H1 (cell line): Measurements from ENCODE around the gene UROC1. TPM values are rescaled to one million over a fixed set of nuclear protein-coding genes. Genes with fewer than 3 reads are reported as not detected.

ENCODE experiments used
- CTCF ChIA-PET: fragments of 300-600 bp; sonication (Branson Sonifier 250); formaldehyde crosslinking; loops from one replicate; lab custom pipeline; 2021; ENCODE audit not compliant: partially characterized antibody; lab: Charles Lee
- POLR2A ChIA-PET: fragments of 300-600 bp; sonication (Branson Sonifier 250); formaldehyde crosslinking; loops from one replicate; lab custom pipeline; 2021; ENCODE audit warnings: inconsistent platforms; ENCODE audit not compliant: partially characterized antibody; lab: Charles Lee
- DNase-seq, 2 experiments: peaks; one replicate each; pipeline versions ENCODE4 v3.0.0 to v3.0.0-alpha.2; 2010 to 2022; ENCODE audit warnings: low spot score in 2 of 2, low read depth in 1 of 2, mixed read lengths in 1 of 2
- FAIRE-seq: peaks from 2 replicates; lab custom pipeline; 2011; peaks lifted over from hg19 to GRCh38; lab: Jason Lieb, UNC
- H2AFZ ChIP-seq: 2 replicates; pipeline ENCODE4 v1.8.1; 2012; ENCODE audit warnings: low read length, inconsistent platforms
- H2AK5ac ChIP-seq: 2 replicates; pipeline ENCODE4 v1.6.1; 2013; ENCODE audit warnings: low read depth, low read length
- H2BK120ac ChIP-seq: replicated peaks from 2 replicates; pipeline ENCODE3; 2013; ENCODE audit warnings: low read depth, low read length, inconsistent platforms
- H2BK12ac ChIP-seq: 2 replicates; pipeline ENCODE4 v1.6.1; 2013; ENCODE audit warnings: low read depth, low read length
- H2BK15ac ChIP-seq: 2 replicates; pipeline ENCODE4 v1.6.1; 2013; ENCODE audit warnings: low read length
- H2BK20ac ChIP-seq: 2 replicates; pipeline ENCODE4 v1.6.1; 2013; ENCODE audit warnings: low read length
- H2BK5ac ChIP-seq: 2 replicates; pipeline ENCODE4 v1.6.1; 2013; ENCODE audit warnings: low read depth, low read length
- H3K14ac ChIP-seq: 2 replicates; pipeline ENCODE4 v1.6.1; 2013; ENCODE audit warnings: inconsistent platforms; ENCODE audit not compliant: insufficient read length
- H3K18ac ChIP-seq: 2 replicates; pipeline ENCODE4 v1.6.1; 2013; ENCODE audit warnings: low read length; ENCODE audit errors: extremely low read depth
- H3K23ac ChIP-seq: 2 replicates; pipeline ENCODE4 v1.6.1; 2013; ENCODE audit warnings: inconsistent platforms; ENCODE audit not compliant: insufficient read length
- H3K23me2 ChIP-seq: 2 replicates; pipeline ENCODE4 v1.6.1; 2013; ENCODE audit warnings: low read depth, low read length
- H3K27ac ChIP-seq: 2 replicates; pipeline ENCODE4 v1.6.1; 2011; ENCODE audit warnings: low read depth, low read length, inconsistent platforms
- H3K27me3 ChIP-seq, 4 experiments: replicated peaks in 1 of 4; 1 replicate in 1 of 4; 2 replicates in 3 of 4; pipeline versions ENCODE4 v1.6.1 to v1.8.1; 2011 to 2013; ENCODE audit warnings: low read length in 3 of 4, mild to moderate bottlenecking in 3 of 4, inconsistent platforms in 2 of 4, mixed read lengths in 2 of 4, moderate library complexity in 1 of 4; ENCODE audit not compliant: control insufficient read depth in 3 of 4, insufficient read depth in 3 of 4; ENCODE audit errors: extremely low read depth in 1 of 4
- H3K36me3 ChIP-seq, 4 experiments: 2 replicates each; pipeline versions ENCODE4 v1.6.1 to v1.8.1; 2011 to 2013; ENCODE audit warnings: mild to moderate bottlenecking in 4 of 4, low read length in 3 of 4, moderate library complexity in 2 of 4, control low read depth in 1 of 4, inconsistent platforms in 1 of 4; ENCODE audit not compliant: insufficient read depth in 4 of 4, control insufficient read depth in 2 of 4
- H3K4ac ChIP-seq: replicated peaks from 2 replicates; pipeline ENCODE3; 2013; ENCODE audit warnings: low read length, low read depth, mixed read lengths, inconsistent platforms; ENCODE audit not compliant: insufficient read length
- H3K4me1 ChIP-seq, 4 experiments: replicated peaks in 1 of 4; 1 replicate in 1 of 4; 2 replicates in 3 of 4; pipeline versions ENCODE4 v1.6.1 to v1.8.1; 2011 to 2013; ENCODE audit warnings: low read length in 3 of 4, inconsistent platforms in 2 of 4, mixed read lengths in 1 of 4; ENCODE audit not compliant: insufficient read depth in 4 of 4, control insufficient read depth in 3 of 4
- H3K4me2 ChIP-seq, 2 experiments: 2 replicates each; pipeline versions ENCODE4 v1.6.1 to v1.8.1; 2011 to 2013; ENCODE audit warnings: low read depth in 2 of 2, low read length in 2 of 2, control low read depth in 1 of 2, inconsistent platforms in 1 of 2, mild to moderate bottlenecking in 1 of 2; ENCODE audit not compliant: insufficient read depth in 1 of 2
- H3K4me3 ChIP-seq, 4 experiments: fragments of 200-600, 300-600 bp in 1 of 4; sonication (generic), shearing (Covaris generic), sonication (Bioruptor Twin) in 1 of 4; 2 replicates each; pipeline versions ENCODE4 v1.5.1 to v1.8.1; 2011 to 2016; ENCODE audit warnings: low read length in 4 of 4, low read depth in 3 of 4, control low read depth in 2 of 4, inconsistent platforms in 2 of 4, mild to moderate bottlenecking in 2 of 4, mixed read lengths in 1 of 4, moderate library complexity in 1 of 4; ENCODE audit not compliant: insufficient read depth in 2 of 4; ENCODE audit errors: extremely low read depth in 1 of 4
- H3K56ac ChIP-seq: replicated peaks from 2 replicates; pipeline ENCODE3; 2013; ENCODE audit warnings: low read depth, mild to moderate bottlenecking, mixed read lengths, low read length, inconsistent platforms; ENCODE audit not compliant: insufficient read length
- H3K79me1 ChIP-seq: 2 replicates; pipeline ENCODE4 v1.6.1; 2013; ENCODE audit warnings: low read depth, low read length, control low read depth
- H3K79me2 ChIP-seq, 2 experiments: 2 replicates each; pipeline versions ENCODE4 v1.6.1 to v1.8.1; 2012 to 2013; ENCODE audit warnings: low read length in 2 of 2, mild to moderate bottlenecking in 2 of 2, inconsistent platforms in 1 of 2; ENCODE audit not compliant: insufficient read depth in 2 of 2, control insufficient read depth in 1 of 2
- H3K9ac ChIP-seq, 4 experiments: replicated peaks in 1 of 4; 1 replicate in 1 of 4; 2 replicates in 3 of 4; pipeline versions ENCODE4 v1.6.1 to v1.8.1; 2011 to 2013; ENCODE audit warnings: low read depth in 3 of 4, low read length in 3 of 4, control low read depth in 2 of 4, mild to moderate bottlenecking in 2 of 4, moderate library complexity in 2 of 4, inconsistent platforms in 1 of 4; ENCODE audit errors: extremely low read depth in 1 of 4
- H3K9me3 ChIP-seq, 2 experiments: 2 replicates each; pipeline versions ENCODE4 v1.6.1 to v1.8.1; 2012 to 2013; ENCODE audit warnings: mild to moderate bottlenecking in 2 of 2, moderate library complexity in 2 of 2, control low read depth in 1 of 2, inconsistent platforms in 1 of 2, low read depth in 1 of 2, low read length in 1 of 2, mixed read lengths in 1 of 2; ENCODE audit not compliant: insufficient read depth in 2 of 2
- H4K20me1 ChIP-seq, 2 experiments: replicated peaks in 1 of 2; 2 replicates each; pipeline versions ENCODE3 to v1.8.1; 2011 to 2013; ENCODE audit warnings: inconsistent platforms in 2 of 2, low read length in 2 of 2, mild to moderate bottlenecking in 1 of 2; ENCODE audit not compliant: insufficient read depth in 2 of 2, control insufficient read depth in 1 of 2
- H4K5ac ChIP-seq: 2 replicates; pipeline ENCODE4 v1.6.1; 2013; ENCODE audit warnings: low read length, low read depth, mixed read lengths, inconsistent platforms; ENCODE audit not compliant: insufficient read length
- H4K8ac ChIP-seq: 2 replicates; pipeline ENCODE4 v1.8.0; 2013; ENCODE audit warnings: mild to moderate bottlenecking, moderate library complexity, low read length, inconsistent platforms; ENCODE audit not compliant: insufficient read depth; ENCODE audit errors: extremely low read depth
- H4K91ac ChIP-seq: replicated peaks from 2 replicates; pipeline ENCODE3; 2013; ENCODE audit warnings: low read length, mixed read lengths, inconsistent platforms; ENCODE audit not compliant: insufficient read length
- HDAC6 ChIP-seq: IDR thresholded peaks from one replicate; pipeline ENCODE4 v1.7.1; 2012; ENCODE audit warnings: low read depth, mild to moderate bottlenecking, inconsistent platforms, low read length, moderate library complexity
- MAFK ChIP-seq: IDR thresholded peaks from 2 replicates; pipeline ENCODE4 v1.6.1; 2012; ENCODE audit warnings: low read depth, mild to moderate bottlenecking, improper control_type of control experiment, low read length
- POLR2A ChIP-seq, 2 experiments: IDR thresholded peaks; 1 replicate in 1 of 2; 2 replicates in 1 of 2; pipeline ENCODE4 v1.6.1; 2011; ENCODE audit warnings: low read depth in 2 of 2, low read length in 2 of 2, mild to moderate bottlenecking in 2 of 2; ENCODE audit errors: control extremely low read depth in 1 of 2
- POLR2AphosphoS5 ChIP-seq: IDR thresholded peaks from 2 replicates; pipeline ENCODE4 v1.6.1; 2011; ENCODE audit warnings: low read depth, low read length
- SIN3A ChIP-seq, 2 experiments: IDR thresholded peaks in 1 of 2; conservative IDR thresholded peaks in 1 of 2; 2 replicates each; pipeline ENCODE4 v1.6.1; 2011 to 2012; ENCODE audit warnings: low read length in 2 of 2, improper control_type of control experiment in 1 of 2, low read depth in 1 of 2, mild to moderate bottlenecking in 1 of 2
- SIX5 ChIP-seq: IDR thresholded peaks from 2 replicates; pipeline ENCODE4 v1.6.1; 2011; ENCODE audit warnings: mild to moderate bottlenecking, low read depth, low read length
- WGBS, 2 experiments: shearing (Covaris generic) in 1 of 2; methylation state at CpG; one replicate each; pipeline versions ENCODE4 v1.1.6 to v1.1.7; 2013 to 2015; ENCODE audit warnings: low lambda C conversion rate in 2 of 2, mixed read lengths in 2 of 2, inconsistent platforms in 1 of 2, low coverage in 1 of 2, missing lambda C conversion rate in 1 of 2; ENCODE audit not compliant: insufficient replicate concordance in 2 of 2, insufficient coverage in 1 of 2, insufficient read length in 1 of 2; ENCODE audit errors: extremely low coverage in 1 of 2, missing lambda C conversion rate in 1 of 2; 5-methylcytosine and 5-hydroxymethylcytosine counted together
- polyA plus RNA-seq, 7 experiments: library from polyadenylated mRNA; depleted of rRNA in 3 of 7; stranded (reverse) in 5 of 7; unstranded in 2 of 7; fragments of >200 nt in 5 of 7; fragments of 200-250 nt in 2 of 7; gene quantifications; 1 replicate in 5 of 7; 2 replicates in 1 of 7; 4 replicates in 1 of 7; pipeline versions ENCODE4 v1.2.1 to v1.2.3, GENCODE V29; 2011 to 2013; ENCODE audit warnings: missing spikeins in 2 of 7, mixed read lengths in 2 of 7
- total RNA-seq: library from RNA; stranded (reverse); fragmentation: NEBNext Ultra II Directional; extraction: Animal tissue kit (Norgen Biotek cat#: 25700); gene quantifications from 2 replicates; pipeline ENCODE4 v1.2.1, GENCODE V29; 2021
- TF ChIP-seq, protein P1 (sequence below), 3 experiments: IDR thresholded peaks; 1 replicate in 2 of 3; 2 replicates in 1 of 3; pipeline versions ENCODE4 v1.5.1 to v1.6.1; 2011; ENCODE audit warnings: low read length in 3 of 3, mild to moderate bottlenecking in 3 of 3, inconsistent platforms in 2 of 3, low read depth in 1 of 3, moderate library complexity in 1 of 3; ENCODE audit not compliant: insufficient read depth in 1 of 3; ENCODE audit errors: control extremely low read depth in 1 of 3
- TF ChIP-seq, protein P2 (sequence below): IDR thresholded peaks from 2 replicates; pipeline ENCODE4 v1.6.1; 2011; ENCODE audit warnings: low read depth, mild to moderate bottlenecking, low read length; ENCODE audit not compliant: insufficient read depth

Gene UROC1
- total and polyA plus RNA-seq, 2 of the 8 experiments (the other 6 are each of a cell fraction or from before 2014, with no cell fraction given): 0.03 TPM; not detected in 1

- Histone ChIP-seq H4K91ac (no peak overlapping the region), H3K27me3 (no peaks in the 10 kb centered on the region)
- POLR2A ChIA-PET: interaction anchor here (1.6 kb wide), 1 partner anchor 26 kb away, joined by 7 read pairs; no protein-coding TSS in a partner anchor
These were observed 74.7 kb downstream of the UROC1 start for GRCh38 chr3:126442856-126443242.

More at GRCh38 chr3:126442856-126443242, 74.7 kb downstream of the UROC1 start:
- no peaks in the 10 kb centered on the region; a peak in 1 of 4 replicates for H3K79me2 ChIP-seq
- 79% methylated on average over 3 of the region's 3 CpGs; no CpG with 5 or more reads in 1 of the 2 experiments for WGBS, 2 experiments
- CTCF ChIA-PET: interaction anchor here (0.5 to 2.7 kb wide), 6 partner anchors 20 to 95 kb away, joined by 3 to 8 read pairs (median 4); no protein-coding TSS in a partner anchor
- peaks cover 2 to 6% of the 10 kb centered on the region in 2 experiments for H4K20me1 ChIP-seq
- 0 out of 2 replicates have a peak, but pooled peaks cover 2% of the 10 kb centered on the region for H3K23me2 ChIP-seq
- no peak for FAIRE-seq
- no peak overlapping the region for H2BK15ac ChIP-seq
- no peak overlapping the region for H2BK120ac ChIP-seq
- H2BK12ac ChIP-seq: no peak overlapping the region
- H3K4ac ChIP-seq: no peak overlapping the region
- H3K9me3 ChIP-seq: no peaks in the 10 kb centered on the region
- no peak overlapping the region for H3K4me3 ChIP-seq
- no peak overlapping the region for H3K27ac ChIP-seq
- no peak overlapping the region for H3K9ac ChIP-seq
- no peak overlapping the region for H2BK20ac ChIP-seq
- peak in 1 of 2 experiments; percentile 45 for DNase-seq
- no peak overlapping the region for H2BK5ac ChIP-seq
- no peak overlapping the region for H3K4me2 ChIP-seq
- no peak overlapping the region for H2AFZ ChIP-seq
- TF ChIP-seq, protein P1, sequence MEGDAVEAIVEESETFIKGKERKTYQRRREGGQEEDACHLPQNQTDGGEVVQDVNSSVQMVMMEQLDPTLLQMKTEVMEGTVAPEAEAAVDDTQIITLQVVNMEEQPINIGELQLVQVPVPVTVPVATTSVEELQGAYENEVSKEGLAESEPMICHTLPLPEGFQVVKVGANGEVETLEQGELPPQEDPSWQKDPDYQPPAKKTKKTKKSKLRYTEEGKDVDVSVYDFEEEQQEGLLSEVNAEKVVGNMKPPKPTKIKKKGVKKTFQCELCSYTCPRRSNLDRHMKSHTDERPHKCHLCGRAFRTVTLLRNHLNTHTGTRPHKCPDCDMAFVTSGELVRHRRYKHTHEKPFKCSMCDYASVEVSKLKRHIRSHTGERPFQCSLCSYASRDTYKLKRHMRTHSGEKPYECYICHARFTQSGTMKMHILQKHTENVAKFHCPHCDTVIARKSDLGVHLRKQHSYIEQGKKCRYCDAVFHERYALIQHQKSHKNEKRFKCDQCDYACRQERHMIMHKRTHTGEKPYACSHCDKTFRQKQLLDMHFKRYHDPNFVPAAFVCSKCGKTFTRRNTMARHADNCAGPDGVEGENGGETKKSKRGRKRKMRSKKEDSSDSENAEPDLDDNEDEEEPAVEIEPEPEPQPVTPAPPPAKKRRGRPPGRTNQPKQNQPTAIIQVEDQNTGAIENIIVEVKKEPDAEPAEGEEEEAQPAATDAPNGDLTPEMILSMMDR (IDR thresholded peaks at IDR 0.05; ENCODE audit: control extremely low read depth in 1 of 3, insufficient read depth in 1 of 3, low read depth in 1 of 3, low read length in 3 of 3): no peak
- TF ChIP-seq POLR2AphosphoS5 (no peak), SIX5 (no peak), MAFK (no peak), POLR2A (IDR thresholded peaks at IDR 0.05; ENCODE audit: control extremely low read depth in 1 of 2, low read depth in 2 of 2, low read length in 2 of 2) (no peak), HDAC6 (no peak), SIN3A (conservative IDR thresholded peaks at IDR 0.05 in 1 of 2, IDR thresholded peaks at IDR 0.05 in 1 of 2; ENCODE audit: low read depth in 1 of 2, low read length in 2 of 2) (no peak)
- TF ChIP-seq, protein P2, sequence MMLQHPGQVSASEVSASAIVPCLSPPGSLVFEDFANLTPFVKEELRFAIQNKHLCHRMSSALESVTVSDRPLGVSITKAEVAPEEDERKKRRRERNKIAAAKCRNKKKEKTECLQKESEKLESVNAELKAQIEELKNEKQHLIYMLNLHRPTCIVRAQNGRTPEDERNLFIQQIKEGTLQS: no peak
- H3K23ac ChIP-seq: no peak overlapping the region
- no peak overlapping the region for H3K56ac ChIP-seq
- H3K79me1 ChIP-seq: peaks cover 3% of the 10 kb centered on the region; the same call in 1 of the 2 replicates
- no peak overlapping the region for H3K14ac ChIP-seq
- H2AK5ac ChIP-seq: no peak overlapping the region
- no peak overlapping the region for H4K5ac ChIP-seq
- H4K8ac ChIP-seq: no peak overlapping the region
- H3K4me1 ChIP-seq: peaks cover 0 to 10% (median 5%) of the 10 kb centered on the region in 4 experiments; a peak in 4 of 7 replicates
- no peak overlapping the region for H3K18ac ChIP-seq
- H3K36me3 ChIP-seq: peaks cover 0 to 4% (median 0%) of the 10 kb centered on the region in 4 experiments; a peak in 2 of 8 replicates
